ENCODE measurements around the gene NKD1. TPM values are rescaled to one million over a fixed set of nuclear protein-coding genes. Genes with fewer than 3 reads are reported as not detected.

NKD1 gene
- total and polyA plus RNA-seq, 2 donors: 0.90 to 0.98 TPM

- H3K27ac ChIP-seq (ENCODE audit: low read depth in 1 of 2, low read length in 1 of 2): no peak overlapping the region
- no peaks in the 10 kb centered on the region for H3K9me3 ChIP-seq (ENCODE audit: control insufficient read depth in 2 of 2, insufficient read depth in 1 of 2, low read length in 1 of 2)
- 56% methylated on average over 18 of the region's 18 CpGs for WGBS
- peak in 1 of 9 donors; percentile 35 for DNase-seq (ENCODE audit: low read depth in 6 of 9, low spot score in 9 of 9)
- no peaks in the 10 kb centered on the region for H3K27me3 ChIP-seq (ENCODE audit: control insufficient read depth in 2 of 2, insufficient read depth in 1 of 2, low read length in 1 of 2)
- peaks cover 0 to 15% of the 10 kb centered on the region in 2 donors for H3K4me1 ChIP-seq (ENCODE audit: control insufficient read depth in 2 of 2, insufficient read depth in 2 of 2, low read length in 2 of 2)
- no peak overlapping the region for H3K4me3 ChIP-seq (ENCODE audit: low read length in 2 of 2)
- no peaks in the 10 kb centered on the region for H3K36me3 ChIP-seq (ENCODE audit: control insufficient read depth in 2 of 2, insufficient read depth in 2 of 2, low read length in 1 of 2)
These were observed 55.2 kb downstream of the NKD1 start for GRCh38 chr16:50603206-50604064.

GRCh38 chr16:50604065-50604418 lies 55.8 kb downstream of the NKD1 start:
- 98% methylated on average over 2 of the region's 2 CpGs for WGBS
- DNase-seq (ENCODE audit: low read depth in 6 of 9, low spot score in 9 of 9): no peak
- Histone ChIP-seq H3K27me3 (ENCODE audit: control insufficient read depth in 2 of 2, insufficient read depth in 1 of 2, low read length in 1 of 2) (no peaks in the 10 kb centered on the region), H3K4me3 (ENCODE audit: low read length in 2 of 2) (no peak overlapping the region), H3K9me3 (ENCODE audit: control insufficient read depth in 2 of 2, insufficient read depth in 1 of 2, low read length in 1 of 2) (no peaks in the 10 kb centered on the region), H3K4me1 (ENCODE audit: control insufficient read depth in 2 of 2, insufficient read depth in 2 of 2, low read length in 2 of 2) (peaks cover 0 to 15% of the 10 kb centered on the region in 2 donors), H3K36me3 (ENCODE audit: control insufficient read depth in 2 of 2, insufficient read depth in 2 of 2, low read length in 1 of 2) (no peaks in the 10 kb centered on the region), H3K27ac (ENCODE audit: low read depth in 1 of 2, low read length in 1 of 2) (no peak overlapping the region)

GRCh38 chr16:50604610-50605009 lies 56.4 kb downstream of the NKD1 start:
- 96% methylated on average over 4 of the region's 4 CpGs for WGBS
- Histone ChIP-seq H3K27me3 (ENCODE audit: control insufficient read depth in 2 of 2, insufficient read depth in 1 of 2, low read length in 1 of 2) (no peaks in the 10 kb centered on the region), H3K36me3 (ENCODE audit: control insufficient read depth in 2 of 2, insufficient read depth in 2 of 2, low read length in 1 of 2) (no peaks in the 10 kb centered on the region), H3K27ac (ENCODE audit: low read depth in 1 of 2, low read length in 1 of 2) (no peak overlapping the region), H3K9me3 (ENCODE audit: control insufficient read depth in 2 of 2, insufficient read depth in 1 of 2, low read length in 1 of 2) (no peaks in the 10 kb centered on the region), H3K4me1 (ENCODE audit: control insufficient read depth in 2 of 2, insufficient read depth in 2 of 2, low read length in 2 of 2) (peaks cover 0 to 15% of the 10 kb centered on the region in 2 donors), H3K4me3 (ENCODE audit: low read length in 2 of 2) (no peak overlapping the region)
- DNase-seq (ENCODE audit: low read depth in 6 of 9, low spot score in 9 of 9): no peak

GRCh38 chr16:50605733-50606430 lies 57.7 kb downstream of the NKD1 start:
- H3K9me3 ChIP-seq (ENCODE audit: control insufficient read depth in 2 of 2, insufficient read depth in 1 of 2, low read length in 1 of 2): no peaks in the 10 kb centered on the region
- no peak for DNase-seq (ENCODE audit: low read depth in 6 of 9, low spot score in 9 of 9)
- peaks cover 0 to 15% of the 10 kb centered on the region in 2 donors for H3K4me1 ChIP-seq (ENCODE audit: control insufficient read depth in 2 of 2, insufficient read depth in 2 of 2, low read length in 2 of 2)
- no peak overlapping the region for H3K27ac ChIP-seq (ENCODE audit: low read depth in 1 of 2, low read length in 1 of 2)
- H3K36me3 ChIP-seq (ENCODE audit: control insufficient read depth in 2 of 2, insufficient read depth in 2 of 2, low read length in 1 of 2): no peaks in the 10 kb centered on the region
- 89% methylated on average over 19 of the region's 19 CpGs for whole genome bisulfite sequencing
- no peak overlapping the region for H3K4me3 ChIP-seq (ENCODE audit: low read length in 2 of 2)
- no peaks in the 10 kb centered on the region for H3K27me3 ChIP-seq (ENCODE audit: control insufficient read depth in 2 of 2, insufficient read depth in 1 of 2, low read length in 1 of 2)

GRCh38 chr16:50606431-50607050 lies 58.3 kb downstream of the NKD1 start:
- peaks cover 0 to 15% of the 10 kb centered on the region in 2 donors for H3K4me1 ChIP-seq (ENCODE audit: control insufficient read depth in 2 of 2, insufficient read depth in 2 of 2, low read length in 2 of 2)
- WGBS: 93% methylated on average over 17 of the region's 17 CpGs
- H3K9me3 ChIP-seq (ENCODE audit: control insufficient read depth in 2 of 2, insufficient read depth in 1 of 2, low read length in 1 of 2): no peaks in the 10 kb centered on the region
- H3K4me3 ChIP-seq (ENCODE audit: low read length in 2 of 2): no peak overlapping the region
- no peak overlapping the region for H3K27ac ChIP-seq (ENCODE audit: low read depth in 1 of 2, low read length in 1 of 2)
- H3K27me3 ChIP-seq (ENCODE audit: control insufficient read depth in 2 of 2, insufficient read depth in 1 of 2, low read length in 1 of 2): no peaks in the 10 kb centered on the region
- H3K36me3 ChIP-seq (ENCODE audit: control insufficient read depth in 2 of 2, insufficient read depth in 2 of 2, low read length in 1 of 2): no peaks in the 10 kb centered on the region
- no peak for DNase-seq (ENCODE audit: low read depth in 6 of 9, low spot score in 9 of 9)

GRCh38 chr16:50607051-50607431 lies 58.8 kb downstream of the NKD1 start:
- 94% methylated on average over 3 of the region's 3 CpGs for WGBS
- Histone ChIP-seq H3K4me3 (ENCODE audit: low read length in 2 of 2) (no peak overlapping the region), H3K4me1 (ENCODE audit: control insufficient read depth in 2 of 2, insufficient read depth in 2 of 2, low read length in 2 of 2) (peaks cover 0 to 15% of the 10 kb centered on the region in 2 donors), H3K36me3 (ENCODE audit: control insufficient read depth in 2 of 2, insufficient read depth in 2 of 2, low read length in 1 of 2) (no peaks in the 10 kb centered on the region), H3K9me3 (ENCODE audit: control insufficient read depth in 2 of 2, insufficient read depth in 1 of 2, low read length in 1 of 2) (no peaks in the 10 kb centered on the region), H3K27ac (ENCODE audit: low read depth in 1 of 2, low read length in 1 of 2) (no peak overlapping the region), H3K27me3 (ENCODE audit: control insufficient read depth in 2 of 2, insufficient read depth in 1 of 2, low read length in 1 of 2) (no peaks in the 10 kb centered on the region)
- no peak for DNase-seq (ENCODE audit: low read depth in 6 of 9, low spot score in 9 of 9)

- WGBS: 92% methylated on average over 4 of the region's 4 CpGs
These were observed 59.3 kb downstream of the NKD1 start for GRCh38 chr16:50607447-50607846.

GRCh38 chr16:50607970-50608557 lies 59.9 kb downstream of the NKD1 start:
- peaks cover 0 to 10% of the 10 kb centered on the region in 2 donors for H3K4me1 ChIP-seq (ENCODE audit: control insufficient read depth in 2 of 2, insufficient read depth in 2 of 2, low read length in 2 of 2)
- H3K9me3 ChIP-seq (ENCODE audit: control insufficient read depth in 2 of 2, insufficient read depth in 1 of 2, low read length in 1 of 2): no peaks in the 10 kb centered on the region
- DNase-seq (ENCODE audit: low read depth in 6 of 9, low spot score in 9 of 9): no peak
- 98% methylated on average over 14 of the region's 14 CpGs for WGBS
- peaks cover 0 to 4% of the 10 kb centered on the region in 2 donors for H3K27me3 ChIP-seq (ENCODE audit: control insufficient read depth in 2 of 2, insufficient read depth in 1 of 2, low read length in 1 of 2)
- no peaks in the 10 kb centered on the region for H3K36me3 ChIP-seq (ENCODE audit: control insufficient read depth in 2 of 2, insufficient read depth in 2 of 2, low read length in 1 of 2)
- H3K4me3 ChIP-seq (ENCODE audit: low read length in 2 of 2): no peak overlapping the region
- no peak overlapping the region for H3K27ac ChIP-seq (ENCODE audit: low read depth in 1 of 2, low read length in 1 of 2)

More at GRCh38 chr16:50607447-50607846, 59.3 kb downstream of the NKD1 start:
- Histone ChIP-seq H3K4me3 (ENCODE audit: low read length in 2 of 2) (no peak overlapping the region), H3K9me3 (ENCODE audit: control insufficient read depth in 2 of 2, insufficient read depth in 1 of 2, low read length in 1 of 2) (no peaks in the 10 kb centered on the region), H3K36me3 (ENCODE audit: control insufficient read depth in 2 of 2, insufficient read depth in 2 of 2, low read length in 1 of 2) (no peaks in the 10 kb centered on the region), H3K4me1 (ENCODE audit: control insufficient read depth in 2 of 2, insufficient read depth in 2 of 2, low read length in 2 of 2) (peaks cover 0 to 15% of the 10 kb centered on the region in 2 donors), H3K27ac (ENCODE audit: low read depth in 1 of 2, low read length in 1 of 2) (no peak overlapping the region), H3K27me3 (ENCODE audit: control insufficient read depth in 2 of 2, insufficient read depth in 1 of 2, low read length in 1 of 2) (no peaks in the 10 kb centered on the region)
- DNase-seq (ENCODE audit: low read depth in 6 of 9, low spot score in 9 of 9): no peak

Measured in thymus (tissue), 11 donors.